Hepatocyte (in vitro differentiated cells): ENCODE results near the gene KIAA1549. TPM values are rescaled to one million over a fixed set of nuclear protein-coding genes. Genes with fewer than 3 reads are reported as not detected.
"Not testable (repeated sequence)": the region's sequence is repeated elsewhere in the genome, so short reads cannot be mapped to it uniquely, and the experiment has no call there.

Experiments used
- DNase-seq: peaks from one replicate; pipeline ENCODE4 v3.0.0-alpha.2; 2016; ENCODE audit warnings: low spot score
- H2AFZ ChIP-seq: fragments of 200-600 bp; sonication (generic); 2 replicates; pipeline ENCODE4 v1.6.0; 2016; ENCODE audit warnings: antibody characterized with exemption, mild to moderate bottlenecking
- H3K27ac ChIP-seq: fragments of 200-600 bp; sonication (generic); 2 replicates; pipeline ENCODE4 v1.5.1; 2016; ENCODE audit warnings: mild to moderate bottlenecking
- H3K27me3 ChIP-seq: fragments of 200-600 bp; sonication (generic); 2 replicates; pipeline ENCODE4 v1.6.1; 2016
- H3K36me3 ChIP-seq: fragments of 200-600 bp; sonication (generic); replicated peaks from 2 replicates; pipeline ENCODE4 v1.5.1; 2016; ENCODE audit warnings: low read depth; ENCODE audit not compliant: insufficient read depth
- H3K4me1 ChIP-seq: fragments of 200-600 bp; sonication (generic); 2 replicates; pipeline ENCODE4 v1.5.1; 2016; ENCODE audit warnings: mild to moderate bottlenecking, moderate library complexity; ENCODE audit not compliant: insufficient read depth
- H3K4me2 ChIP-seq: fragments of 200-600 bp; sonication (generic); 2 replicates; pipeline ENCODE4 v1.6.0; 2016
- H3K4me3 ChIP-seq: fragments of 200-600 bp; sonication (generic); 2 replicates; pipeline ENCODE4 v1.5.1; 2016; ENCODE audit warnings: mild to moderate bottlenecking
- H3K79me2 ChIP-seq: fragments of 200-600 bp; sonication (generic); 2 replicates; pipeline ENCODE4 v1.6.0; 2017; ENCODE audit warnings: mild to moderate bottlenecking
- H3K9me2 ChIP-seq: fragments of 200-600 bp; sonication (generic); replicated peaks from 2 replicates; pipeline ENCODE4 v1.6.0; 2017; ENCODE audit warnings: mild to moderate bottlenecking; ENCODE audit not compliant: insufficient read depth
- H3K9me3 ChIP-seq: fragments of 200-600 bp; sonication (generic); 2 replicates; pipeline ENCODE4 v1.5.1; 2016; ENCODE audit warnings: low read depth, mild to moderate bottlenecking
- H4K20me1 ChIP-seq: fragments of 200-600 bp; sonication (generic); 2 replicates; pipeline ENCODE4 v1.6.0; 2016; ENCODE audit warnings: mild to moderate bottlenecking; ENCODE audit not compliant: insufficient read depth, poor library complexity, severe bottlenecking
- EZH2 ChIP-seq: fragments of 200-600 bp; sonication (generic); IDR thresholded peaks from 2 replicates; pipeline ENCODE4 v1.6.1; 2016; ENCODE audit warnings: antibody characterized with exemption, mild to moderate bottlenecking, borderline replicate concordance
- EZH2phosphoT487 ChIP-seq: fragments of 200-600 bp; sonication (generic); IDR thresholded peaks from one replicate; pipeline ENCODE4 v1.6.1; 2018; ENCODE audit warnings: antibody characterized with exemption, mild to moderate bottlenecking, low read depth, moderate library complexity; ENCODE audit not compliant: unreplicated experiment, severe bottlenecking
- WGBS: methylation state at CpG from one replicate; pipeline ENCODE4 v1.1.6; 2016; ENCODE audit warnings: low lambda C conversion rate; ENCODE audit errors: missing lambda C conversion rate; 5-methylcytosine and 5-hydroxymethylcytosine counted together
- polyA plus RNA-seq: library from polyadenylated mRNA; unstranded; fragments of >200 nt; fragmentation: Nextera tagmentation; extraction: Ambion mirVana; gene quantifications from 2 replicates; pipeline ENCODE4 v1.2.1, GENCODE V29; 2016
- total RNA-seq: library from RNA; depleted of rRNA; stranded (reverse); fragments of >200 nt; gene quantifications from 2 replicates; pipeline ENCODE4 v1.2.3, GENCODE V29; 2014
- TF ChIP-seq, protein P1 (sequence below): fragments of 200-600 bp; sonication (generic); IDR thresholded peaks from 2 replicates; pipeline ENCODE4 v1.5.1; 2016; ENCODE audit warnings: antibody characterized with exemption, mild to moderate bottlenecking; ENCODE audit not compliant: poor library complexity

Gene KIAA1549
- total and polyA plus RNA-seq, 2 experiments from 2014 or later, result 3.4 to 7.3 TPM

DNA sequence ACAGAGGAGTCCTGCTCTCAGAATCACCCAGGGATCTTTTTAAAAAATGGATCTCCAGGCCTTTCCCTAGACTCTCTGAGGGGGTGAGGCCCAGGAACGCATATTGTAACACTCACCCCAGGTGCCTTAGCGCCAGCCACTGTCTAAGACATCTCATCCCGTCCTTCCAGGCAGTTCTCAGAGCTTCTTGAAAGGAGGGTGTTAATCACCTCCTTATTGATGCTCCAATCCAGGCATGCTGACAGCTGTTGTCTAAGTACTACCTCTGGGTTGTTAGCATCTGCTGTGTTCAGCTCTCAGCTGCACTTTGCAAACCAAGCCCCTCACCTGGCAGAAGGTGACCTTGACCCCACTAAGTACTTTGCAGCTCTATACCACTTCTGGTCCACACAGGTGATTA, 36.0 kb downstream of the KIAA1549 start:
- DNase-seq, result no peak
- Histone ChIP-seq H3K4me3 (no peak overlapping the region), H3K9me2 (no peaks in the 10 kb centered on the region), H2AFZ (no peak overlapping the region), H3K27ac (no peak overlapping the region), H4K20me1 (no peaks in the 10 kb centered on the region), H3K36me3 (no peaks in the 10 kb centered on the region), H3K27me3 (no peaks in the 10 kb centered on the region), H3K4me1 (no peaks in the 10 kb centered on the region), H3K9me3 (no peaks in the 10 kb centered on the region), H3K79me2 (peaks cover 17% of the 10 kb centered on the region), H3K4me2 (no peak overlapping the region)
- TF ChIP-seq EZH2, result no peak
- TF ChIP-seq EZH2phosphoT487, result no peak
- TF ChIP-seq, protein P1, sequence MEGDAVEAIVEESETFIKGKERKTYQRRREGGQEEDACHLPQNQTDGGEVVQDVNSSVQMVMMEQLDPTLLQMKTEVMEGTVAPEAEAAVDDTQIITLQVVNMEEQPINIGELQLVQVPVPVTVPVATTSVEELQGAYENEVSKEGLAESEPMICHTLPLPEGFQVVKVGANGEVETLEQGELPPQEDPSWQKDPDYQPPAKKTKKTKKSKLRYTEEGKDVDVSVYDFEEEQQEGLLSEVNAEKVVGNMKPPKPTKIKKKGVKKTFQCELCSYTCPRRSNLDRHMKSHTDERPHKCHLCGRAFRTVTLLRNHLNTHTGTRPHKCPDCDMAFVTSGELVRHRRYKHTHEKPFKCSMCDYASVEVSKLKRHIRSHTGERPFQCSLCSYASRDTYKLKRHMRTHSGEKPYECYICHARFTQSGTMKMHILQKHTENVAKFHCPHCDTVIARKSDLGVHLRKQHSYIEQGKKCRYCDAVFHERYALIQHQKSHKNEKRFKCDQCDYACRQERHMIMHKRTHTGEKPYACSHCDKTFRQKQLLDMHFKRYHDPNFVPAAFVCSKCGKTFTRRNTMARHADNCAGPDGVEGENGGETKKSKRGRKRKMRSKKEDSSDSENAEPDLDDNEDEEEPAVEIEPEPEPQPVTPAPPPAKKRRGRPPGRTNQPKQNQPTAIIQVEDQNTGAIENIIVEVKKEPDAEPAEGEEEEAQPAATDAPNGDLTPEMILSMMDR, result no peak
- WGBS, result 56% methylated on average over 3 of the region's 3 CpGs

DNA sequence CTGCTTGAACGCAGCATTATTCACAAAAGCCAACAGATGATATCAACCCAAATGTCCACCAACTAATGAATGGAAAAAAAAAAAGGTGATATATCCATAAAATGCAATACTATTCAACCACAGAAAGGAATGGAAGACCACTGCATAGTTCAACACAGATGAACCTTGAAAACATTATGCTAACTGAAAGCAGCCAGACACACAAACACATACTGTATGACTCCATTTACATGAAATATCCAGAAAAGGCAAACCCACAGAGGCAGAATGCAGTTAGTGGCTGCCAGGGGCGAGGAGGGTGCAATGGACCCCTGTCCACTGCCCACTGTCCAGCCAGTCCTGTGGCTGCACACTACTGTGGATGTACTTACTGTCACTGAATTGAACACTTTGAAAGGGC, 36.6 kb downstream of the KIAA1549 start:
- Histone ChIP-seq H3K4me3 (no peak overlapping the region), H3K27ac (no peak overlapping the region), H4K20me1 (no peaks in the 10 kb centered on the region), H3K4me2 (no peak overlapping the region), H3K9me2 (no peaks in the 10 kb centered on the region), H3K36me3 (no peaks in the 10 kb centered on the region), H2AFZ (no peak overlapping the region), H3K9me3 (no peaks in the 10 kb centered on the region), H3K4me1 (no peaks in the 10 kb centered on the region), H3K79me2 (peaks cover 15% of the 10 kb centered on the region), H3K27me3 (no peaks in the 10 kb centered on the region)
- DNase-seq, result no peak
- no peak for TF ChIP-seq EZH2phosphoT487
- TF ChIP-seq EZH2, result no peak
- TF ChIP-seq, protein P1, result no peak
- WGBS, result 93% methylated on average over 2 of the region's 2 CpGs

DNA sequence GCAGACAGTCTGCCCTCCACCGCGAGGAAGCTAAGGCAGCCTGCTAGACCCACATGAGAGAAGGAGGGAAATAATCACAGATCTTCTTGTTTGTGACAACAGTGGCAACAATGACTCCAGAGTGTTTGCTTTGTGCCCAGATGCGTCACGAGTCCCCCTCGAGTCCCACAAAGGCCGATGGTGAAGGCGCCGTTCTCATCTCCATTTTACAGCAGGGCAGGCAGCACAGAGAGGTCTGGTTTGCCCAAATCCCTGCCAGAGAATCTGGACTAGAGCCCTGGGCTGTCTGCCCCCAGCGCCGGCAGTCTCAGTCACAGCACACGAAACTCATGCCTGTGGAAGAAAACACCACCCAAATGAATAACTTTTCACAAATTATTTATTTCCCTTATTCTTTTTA, 38.1 kb downstream of the KIAA1549 start:
- Histone ChIP-seq H3K27me3 (no peaks in the 10 kb centered on the region), H3K36me3 (no peaks in the 10 kb centered on the region), H3K9me2 (no peaks in the 10 kb centered on the region), H4K20me1 (no peaks in the 10 kb centered on the region), H3K79me2 (peaks cover 14% of the 10 kb centered on the region), H3K4me3 (no peak overlapping the region), H3K4me1 (no peaks in the 10 kb centered on the region), H3K27ac (no peak overlapping the region), H3K9me3 (no peaks in the 10 kb centered on the region), H2AFZ (no peak overlapping the region), H3K4me2 (no peak overlapping the region)
- WGBS, result 89% methylated on average over 11 of the region's 11 CpGs
- no peak for TF ChIP-seq EZH2
- no peak for TF ChIP-seq EZH2phosphoT487
- TF ChIP-seq, protein P1, result no peak
- no peak for DNase-seq

DNA sequence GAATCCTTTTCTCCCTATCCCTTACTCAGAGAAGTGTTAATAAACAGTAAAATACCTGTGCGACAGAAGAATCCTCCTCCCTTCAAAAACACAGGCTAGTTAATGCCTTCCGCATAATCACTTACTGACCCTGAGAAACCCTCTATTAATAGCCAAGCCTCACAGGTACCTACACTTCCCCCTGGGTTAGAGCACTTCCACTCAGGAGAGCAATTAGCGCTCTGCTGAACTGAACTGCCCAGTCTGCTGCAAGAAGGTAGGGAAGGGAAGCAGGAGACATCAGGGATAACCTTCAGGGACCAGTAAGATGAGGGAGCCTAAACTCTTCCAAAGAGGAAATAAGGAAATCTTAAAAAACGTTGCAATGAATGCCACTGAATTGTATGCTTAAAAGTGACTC, 39.6 kb downstream of the KIAA1549 start:
- TF ChIP-seq EZH2 (no peak), EZH2phosphoT487 (no peak)
- TF ChIP-seq, protein P1, result no peak
- no peaks in the 10 kb centered on the region for H4K20me1 ChIP-seq
- H3K36me3 ChIP-seq, result no peaks in the 10 kb centered on the region
- H3K9me2 ChIP-seq, result no peaks in the 10 kb centered on the region
- no peaks in the 10 kb centered on the region for H3K27me3 ChIP-seq
- H3K9me3 ChIP-seq, result no peaks in the 10 kb centered on the region
- peaks cover 7% of the 10 kb centered on the region for H3K79me2 ChIP-seq
- no peak overlapping the region for H3K4me3 ChIP-seq
- H2AFZ ChIP-seq, result no peak overlapping the region
- DNase-seq, result no peak
- no peak overlapping the region for H3K27ac ChIP-seq
- WGBS, result 81% methylated on average over 4 of the region's 4 CpGs
- no peaks in the 10 kb centered on the region for H3K4me1 ChIP-seq
- no peak overlapping the region for H3K4me2 ChIP-seq

DNA sequence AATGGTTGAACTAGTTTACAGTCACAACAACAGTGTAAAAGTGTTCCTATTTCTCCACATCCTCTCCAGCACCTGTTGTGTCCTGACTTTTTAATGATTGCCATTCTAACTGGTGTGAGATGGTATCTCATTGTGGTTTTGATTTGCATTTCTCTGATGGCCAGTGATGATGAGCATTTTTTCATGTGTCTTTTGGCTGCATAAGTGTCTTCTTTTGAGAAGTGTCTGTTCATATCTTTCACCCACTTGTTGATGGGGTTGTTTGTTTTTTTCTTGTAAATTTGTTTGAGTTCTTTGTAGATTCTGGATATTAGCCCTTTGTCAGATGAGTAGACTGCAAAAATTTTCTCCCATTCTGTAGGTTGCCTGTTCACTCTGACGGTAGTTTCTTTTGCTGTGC, 40.6 kb downstream of the KIAA1549 start:
- H3K36me3 ChIP-seq, DNase-seq, H3K4me2 ChIP-seq, H2AFZ ChIP-seq, H3K4me1 ChIP-seq, H3K27ac ChIP-seq, H3K9me3 ChIP-seq, H4K20me1 ChIP-seq, H3K27me3 ChIP-seq, H3K9me2 ChIP-seq, H3K79me2 ChIP-seq, H3K4me3 ChIP-seq: not testable (repeated sequence)
- 80% methylated on average over 1 of the region's 1 CpG for WGBS
